MM.1S (cell line): ENCODE measurements around the gene MICU1.

ENCODE experiments used
- DNase-seq: peaks from one replicate; pipeline ENCODE4 v3.0.0-alpha.2; 2015
- H2AFZ ChIP-seq: fragments of 300-600 bp; sonication (generic); 2 replicates; pipeline ENCODE4 v1.6.0; 2016; ENCODE audit warnings: antibody characterized with exemption, low read length
- H3F3A ChIP-seq: fragments of 300-600 bp; sonication (generic); 2 replicates; pipeline ENCODE4 v1.6.1; 2016; ENCODE audit warnings: mild to moderate bottlenecking, antibody characterized with exemption, low read length, moderate library complexity, mixed read lengths; ENCODE audit not compliant: insufficient read depth
- H3K27ac ChIP-seq: fragments of 300-600 bp; sonication (generic); 2 replicates; pipeline ENCODE4 v1.5.1; 2016; ENCODE audit warnings: mild to moderate bottlenecking, low read length
- H3K27me3 ChIP-seq: fragments of 300-600 bp; sonication (generic); replicated peaks from 2 replicates; pipeline ENCODE4 v1.6.0; 2016; ENCODE audit warnings: low read length; ENCODE audit not compliant: insufficient read depth
- H3K36me3 ChIP-seq: fragments of 300-600 bp; sonication (generic); replicated peaks from 2 replicates; pipeline ENCODE4 v1.6.1; 2016; ENCODE audit warnings: mild to moderate bottlenecking, low read length, mixed read lengths; ENCODE audit not compliant: insufficient read depth
- H3K4me1 ChIP-seq: fragments of 300-600 bp; sonication (generic); 2 replicates; pipeline ENCODE4 v1.6.1; 2016; ENCODE audit warnings: low read length, mixed read lengths
- H3K4me2 ChIP-seq: fragments of 300-600 bp; sonication (generic); 2 replicates; pipeline ENCODE4 v1.6.0; 2016; ENCODE audit warnings: low read depth, low read length
- H3K4me3 ChIP-seq: fragments of 300-600 bp; sonication (generic); 2 replicates; pipeline ENCODE4 v1.5.1; 2016; ENCODE audit warnings: low read length, mixed read lengths
- H3K79me2 ChIP-seq: fragments of 300-600 bp; sonication (generic); 2 replicates; pipeline ENCODE4 v1.6.1; 2016; ENCODE audit warnings: mixed run types, low read length, mixed read lengths
- H3K9ac ChIP-seq: fragments of 300-600 bp; sonication (generic); 2 replicates; pipeline ENCODE4 v1.6.1; 2016; ENCODE audit warnings: low read length, mixed read lengths
- H3K9me2 ChIP-seq: fragments of 300-600 bp; sonication (generic); replicated peaks from 2 replicates; pipeline ENCODE4 v1.6.1; 2016; ENCODE audit warnings: mild to moderate bottlenecking, low read length, mixed read lengths; ENCODE audit not compliant: insufficient read depth
- H3K9me3 ChIP-seq: fragments of 300-600 bp; sonication (generic); replicated peaks from 2 replicates; pipeline ENCODE4 v1.6.1; 2016; ENCODE audit warnings: mild to moderate bottlenecking, low read length, mixed read lengths; ENCODE audit not compliant: insufficient read depth
- H4K20me1 ChIP-seq: fragments of 300-600 bp; sonication (generic); 2 replicates; pipeline ENCODE4 v1.6.1; 2016; ENCODE audit warnings: mild to moderate bottlenecking, low read length, moderate library complexity, mixed read lengths; ENCODE audit not compliant: insufficient read depth
- EZH2 ChIP-seq: fragments of 300-600 bp; sonication (generic); optimal IDR thresholded peaks from 2 replicates; pipeline ENCODE3; 2017; ENCODE audit warnings: low read depth, mild to moderate bottlenecking, antibody characterized with exemption, low read length, mixed read lengths
- EZH2phosphoT487 ChIP-seq: fragments of 300-600 bp; sonication (generic); IDR thresholded peaks from 2 replicates; pipeline ENCODE4 v1.6.1; 2018; ENCODE audit warnings: antibody characterized with exemption, low read length
- TF ChIP-seq, protein P1 (sequence below): fragments of 300-600 bp; sonication (generic); IDR thresholded peaks from 2 replicates; pipeline ENCODE4 v1.5.1; 2016; ENCODE audit warnings: antibody characterized with exemption, low read length, mixed read lengths

Gene MICU1

DNA sequence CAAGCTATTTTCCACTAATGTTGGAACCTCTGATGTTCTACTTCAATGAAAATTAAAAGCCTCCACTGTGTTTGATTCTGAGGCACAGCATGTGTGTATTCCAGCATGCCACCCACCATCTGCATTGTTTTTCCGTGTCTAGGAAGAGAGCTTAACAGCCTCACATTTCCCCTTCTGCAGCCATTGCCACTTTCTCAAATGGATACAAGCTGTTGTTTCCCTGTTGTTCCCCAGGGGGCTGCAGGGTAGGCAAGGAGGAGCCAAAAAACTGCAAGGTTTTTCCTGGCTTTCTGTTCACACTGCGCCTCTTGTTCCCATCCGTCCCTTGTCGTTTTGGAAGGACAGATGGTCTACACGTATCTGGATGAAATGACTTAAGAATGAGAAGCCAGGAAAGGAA lies 198.9 kb downstream of the MICU1 start:
- Histone ChIP-seq H3K9me2 (no peaks in the 10 kb centered on the region), H3F3A (no peaks in the 10 kb centered on the region), H3K79me2 (no peaks in the 10 kb centered on the region), H3K4me1 (no peaks in the 10 kb centered on the region), H3K36me3 (no peaks in the 10 kb centered on the region), H3K4me3 (no peak overlapping the region), H2AFZ (no peak overlapping the region), H4K20me1 (no peaks in the 10 kb centered on the region), H3K9me3 (no peaks in the 10 kb centered on the region), H3K27me3 (no peaks in the 10 kb centered on the region), H3K4me2 (no peak overlapping the region), H3K9ac (no peak overlapping the region), H3K27ac (no peak overlapping the region)
- no peak for TF ChIP-seq EZH2
- no peak for DNase-seq

DNA sequence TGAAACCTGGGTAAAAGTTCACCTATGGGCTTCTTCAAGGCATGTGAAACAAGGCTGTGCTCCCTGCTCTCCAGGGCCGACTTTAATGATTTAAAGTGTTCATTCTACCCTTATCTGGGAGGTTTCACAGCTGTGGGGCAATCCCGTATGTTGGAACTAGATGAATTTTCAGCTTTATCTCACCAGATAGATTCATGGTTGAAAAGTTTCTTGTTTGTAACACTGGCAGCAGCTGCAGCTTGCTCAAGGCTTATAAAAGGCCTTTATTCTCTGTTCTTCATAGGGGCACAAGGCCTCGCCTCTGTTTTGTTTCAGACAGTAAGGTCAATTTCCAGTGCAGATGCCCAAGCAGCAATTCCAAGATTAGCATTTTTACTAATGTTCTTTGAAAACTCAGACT lies 200.7 kb downstream of the MICU1 start:
- Histone ChIP-seq H3K36me3 (no peaks in the 10 kb centered on the region), H3K27ac (no peak overlapping the region), H3F3A (no peaks in the 10 kb centered on the region), H3K9me2 (no peaks in the 10 kb centered on the region), H3K4me2 (no peak overlapping the region), H3K4me1 (no peaks in the 10 kb centered on the region), H3K9me3 (no peaks in the 10 kb centered on the region), H3K9ac (no peak overlapping the region), H3K4me3 (no peak overlapping the region), H3K79me2 (no peaks in the 10 kb centered on the region), H2AFZ (no peak overlapping the region), H4K20me1 (no peaks in the 10 kb centered on the region), H3K27me3 (no peaks in the 10 kb centered on the region)
- TF ChIP-seq EZH2 (no peak), EZH2phosphoT487 (no peak)
- TF ChIP-seq, protein P1, sequence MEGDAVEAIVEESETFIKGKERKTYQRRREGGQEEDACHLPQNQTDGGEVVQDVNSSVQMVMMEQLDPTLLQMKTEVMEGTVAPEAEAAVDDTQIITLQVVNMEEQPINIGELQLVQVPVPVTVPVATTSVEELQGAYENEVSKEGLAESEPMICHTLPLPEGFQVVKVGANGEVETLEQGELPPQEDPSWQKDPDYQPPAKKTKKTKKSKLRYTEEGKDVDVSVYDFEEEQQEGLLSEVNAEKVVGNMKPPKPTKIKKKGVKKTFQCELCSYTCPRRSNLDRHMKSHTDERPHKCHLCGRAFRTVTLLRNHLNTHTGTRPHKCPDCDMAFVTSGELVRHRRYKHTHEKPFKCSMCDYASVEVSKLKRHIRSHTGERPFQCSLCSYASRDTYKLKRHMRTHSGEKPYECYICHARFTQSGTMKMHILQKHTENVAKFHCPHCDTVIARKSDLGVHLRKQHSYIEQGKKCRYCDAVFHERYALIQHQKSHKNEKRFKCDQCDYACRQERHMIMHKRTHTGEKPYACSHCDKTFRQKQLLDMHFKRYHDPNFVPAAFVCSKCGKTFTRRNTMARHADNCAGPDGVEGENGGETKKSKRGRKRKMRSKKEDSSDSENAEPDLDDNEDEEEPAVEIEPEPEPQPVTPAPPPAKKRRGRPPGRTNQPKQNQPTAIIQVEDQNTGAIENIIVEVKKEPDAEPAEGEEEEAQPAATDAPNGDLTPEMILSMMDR = no peak
- DNase-seq = no peak

DNA sequence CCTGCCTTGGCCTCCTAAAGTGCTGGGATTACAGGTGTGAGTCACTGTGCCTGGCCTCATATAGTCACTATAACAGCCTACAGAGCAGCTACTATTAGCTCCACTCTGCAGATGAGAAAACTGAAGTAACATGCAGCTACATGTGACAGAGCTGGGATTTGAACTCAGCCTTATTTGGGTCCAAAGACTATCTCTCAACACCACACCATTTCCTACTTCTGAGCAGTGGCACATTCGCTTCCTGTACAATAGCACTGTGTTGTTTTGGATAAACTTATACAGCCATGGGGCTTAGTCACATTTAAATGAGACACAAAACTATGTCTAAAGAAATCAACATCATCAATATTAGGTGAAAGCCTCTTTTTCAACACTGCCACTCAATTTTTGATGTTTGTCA lies 201.3 kb downstream of the MICU1 start:
- Histone ChIP-seq H4K20me1 (no peaks in the 10 kb centered on the region), H2AFZ (no peak overlapping the region), H3K36me3 (no peaks in the 10 kb centered on the region), H3K4me3 (no peak overlapping the region), H3K27me3 (no peaks in the 10 kb centered on the region), H3K9ac (no peak overlapping the region), H3F3A (no peaks in the 10 kb centered on the region), H3K4me1 (no peaks in the 10 kb centered on the region), H3K9me3 (no peaks in the 10 kb centered on the region), H3K27ac (no peak overlapping the region), H3K4me2 (no peak overlapping the region), H3K79me2 (no peaks in the 10 kb centered on the region), H3K9me2 (no peaks in the 10 kb centered on the region)
- TF ChIP-seq, protein P1 = no peak
- TF ChIP-seq EZH2 = no peak
- TF ChIP-seq EZH2phosphoT487 = no peak
- DNase-seq = no peak

DNA sequence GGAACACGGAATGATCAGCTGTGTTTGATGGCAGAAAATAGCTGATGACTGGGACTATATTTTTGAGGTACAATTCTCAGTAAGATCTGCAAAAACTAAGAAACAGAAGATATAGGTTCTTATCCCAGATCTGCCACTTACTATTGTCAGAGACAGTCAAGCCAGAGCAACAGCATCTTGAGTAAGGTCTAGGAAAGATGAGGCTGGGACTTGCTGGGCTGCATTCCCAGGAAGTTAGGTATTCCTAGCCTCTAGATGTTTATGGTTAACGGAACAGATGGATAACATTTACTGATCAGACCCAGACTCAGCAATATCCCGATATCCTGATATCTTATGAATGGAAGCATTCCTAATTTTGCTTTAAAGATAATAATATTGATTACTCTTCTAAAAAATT lies 202.5 kb downstream of the MICU1 start:
- TF ChIP-seq, protein P1 = no peak
- TF ChIP-seq EZH2phosphoT487 (no peak), EZH2 (no peak)
- Histone ChIP-seq H3K27ac (no peak overlapping the region), H3K4me1 (no peaks in the 10 kb centered on the region), H3F3A (no peaks in the 10 kb centered on the region), H3K4me3 (no peak overlapping the region), H4K20me1 (no peaks in the 10 kb centered on the region), H3K9ac (no peak overlapping the region), H3K79me2 (no peaks in the 10 kb centered on the region), H3K4me2 (no peak overlapping the region), H3K36me3 (no peaks in the 10 kb centered on the region), H2AFZ (no peak overlapping the region), H3K9me2 (no peaks in the 10 kb centered on the region), H3K27me3 (no peaks in the 10 kb centered on the region), H3K9me3 (no peaks in the 10 kb centered on the region)
- DNase-seq = no peak
